Adrenal gland (tissue), 12 donors: ENCODE results near the gene ZSCAN22. TPM values are rescaled to one million over a fixed set of nuclear protein-coding genes. Genes with fewer than 3 reads are reported as not detected.

Source experiments
- DNase-seq, 7 donors: peaks; one replicate each; pipeline ENCODE4 v3.0.0-alpha.2; 2019 to 2020
- H3K27ac ChIP-seq, 5 donors: fragments of 200-600 bp; sonication (generic) in 4 of 5; 1 replicate in 3 of 5; 2 replicates in 2 of 5; pipeline versions ENCODE4 v1.5.1 to v1.8.0; 2016 to 2020; ENCODE audit warnings: mild to moderate bottlenecking in 1 of 5
- H3K27me3 ChIP-seq: fragments of 200-600 bp; 2 replicates; pipeline ENCODE4 v1.8.0; 2021
- H3K36me3 ChIP-seq, 2 donors: fragments of 200-600 bp; replicated peaks in 1 of 2; 1 replicate in 1 of 2; 2 replicates in 1 of 2; pipeline versions ENCODE4 v1.5.1 to v1.8.0; 2018 to 2022
- H3K4me1 ChIP-seq, 2 donors: fragments of 200-600 bp; replicated peaks in 1 of 2; 1 replicate in 1 of 2; 2 replicates in 1 of 2; pipeline versions ENCODE4 v1.5.1 to v1.8.0; 2018 to 2021
- H3K4me3 ChIP-seq, 4 donors: fragments of 200-600 bp; sonication (generic) in 3 of 4; one replicate each; pipeline ENCODE4 v1.5.1; 2016 to 2018
- H3K9me3 ChIP-seq, 3 donors: fragments of 200-600 bp; sonication (generic) in 1 of 3; replicated peaks in 1 of 3; 1 replicate in 2 of 3; 2 replicates in 1 of 3; pipeline versions ENCODE4 v1.5.1 to v1.8.0; 2016 to 2021
- CTCF ChIP-seq, 6 experiments: fragments of 450-650 bp in 4 of 6; fragments of 200-600 bp in 2 of 6; sonication (generic) in 1 of 6; IDR thresholded peaks; 1 replicate in 5 of 6; 2 replicates in 1 of 6; pipeline versions ENCODE4 v1.5.1 to v1.8.0; 2016 to 2021; ENCODE audit warnings: antibody characterized with exemption in 6 of 6, mild to moderate bottlenecking in 2 of 6, moderate library complexity in 1 of 6
- POLR2A ChIP-seq, 2 donors: fragments of 450-650 bp; IDR thresholded peaks; one replicate each; pipeline ENCODE4 v1.6.1; 2017; ENCODE audit warnings: antibody characterized with exemption in 2 of 2, mild to moderate bottlenecking in 2 of 2, moderate library complexity in 1 of 2
- WGBS, 4 donors: extraction: QIAGEN DNeasy Blood & Tissue Kit in 2 of 4; methylation state at CpG; one replicate each; pipeline versions ENCODE4 v1.1.5 to v1.1.7; 2013 to 2017; 5-methylcytosine and 5-hydroxymethylcytosine counted together
- intact Hi-C, 2 donors: fragments of 100-400 bp; cut with DNase I; formaldehyde crosslinking; loops; one replicate each; pipeline versions ENCODE4 v1.14.1 to v1.15.0; 2022 to 2023
- polyA plus RNA-seq, 3 donors: library from polyadenylated mRNA; stranded (reverse); fragments of 200-250 nt in 2 of 3; fragments of 350-450 nt in 1 of 3; fragmentation: Illumina TruSeq in 1 of 3; extraction: RNeasy Lipid Tissue Mini Kit (QIAGEN cat#74804) in 1 of 3; gene quantifications; one replicate each; pipeline ENCODE4 v1.2.3, GENCODE V29; 2013 to 2014
- total RNA-seq, 9 donors: library from RNA; depleted of rRNA in 4 of 9; stranded (reverse); fragments of >200 nt in 4 of 9; fragments of 120-200 nt in 1 of 9; fragmentation: NEBNext Ultra II Directional in 1 of 9; extraction: Animal tissue kit (Norgen Biotek cat#: 25700) in 1 of 9; gene quantifications; one replicate each; pipeline versions ENCODE4 v1.1.0 to v1.2.4, GENCODE V29; 2013 to 2023
- donor health status: healthy with polysubstance abuse.
- donor health status: Bipolar disorder and iron deficiency.
- donor health status: DM: yes; HTN: yes; CAD: no.
- donor health status: DM: no; HTN: no; CAD: no.
- donor health status: DM: no; HTN: no; CAD: no.
- donor health status: DM: yes; HTN: yes; CAD: no.

Gene ZSCAN22
- total and polyA plus RNA-seq, 12 donors: 0.98 to 4.8 (median 3.0) TPM

- no peak for DNase-seq
- H3K36me3 ChIP-seq: no peaks in the 10 kb centered on the region
- 76 to 81% (median 79%) methylated on average over 19 to 23 of the region's 23 CpGs for WGBS, 4 donors
- no peaks in the 10 kb centered on the region for H3K9me3 ChIP-seq
- no peak for TF ChIP-seq CTCF (IDR thresholded peaks at IDR 0.05)
- no peak for TF ChIP-seq POLR2A (IDR thresholded peaks at IDR 0.05)
- no peak overlapping the region for H3K4me3 ChIP-seq
- intact Hi-C loops: no loop called here
- H3K4me1 ChIP-seq: peaks cover 9 to 23% of the 10 kb centered on the region in 2 donors
- H3K27me3 ChIP-seq: peaks cover 36% of the 10 kb centered on the region
- H3K27ac ChIP-seq: no peak overlapping the region
Measured at GRCh38 chr19:58351990-58352755, 25.4 kb downstream of the ZSCAN22 start.

GRCh38 chr19:58352760-58353671 lies 26.2 kb downstream of the ZSCAN22 start, which contains the start of gene A1BG:
Gene A1BG, minus strand, starts transcription at chr19:58353492. Its CDS starts 55 bp downstream, at chr19:58353437.
- intact Hi-C loops: no loop called here
- peaks cover 9 to 23% of the 10 kb centered on the region in 2 donors for H3K4me1 ChIP-seq
- no peaks in the 10 kb centered on the region for H3K9me3 ChIP-seq
- no peak for DNase-seq
- no peaks in the 10 kb centered on the region for H3K36me3 ChIP-seq
- H3K27me3 ChIP-seq: peaks cover 37% of the 10 kb centered on the region
- no peak within 1 kb of the TSS for H3K27ac ChIP-seq
- H3K4me3 ChIP-seq: no peak within 1 kb of the TSS
- no peak for TF ChIP-seq CTCF (IDR thresholded peaks at IDR 0.05)
- WGBS, 4 donors: 56 to 79% (median 77%) methylated on average over 9 to 26 of the region's 26 CpGs

- 83 to 88% (median 84%) methylated on average over 14 to 15 of the region's 15 CpGs for WGBS, 4 donors
- H3K9me3 ChIP-seq: no peaks in the 10 kb centered on the region
- H3K27ac ChIP-seq: no peak overlapping the region
- intact Hi-C loops: no loop called here
- no peak for TF ChIP-seq CTCF (IDR thresholded peaks at IDR 0.05)
- TF ChIP-seq POLR2A (IDR thresholded peaks at IDR 0.05): no peak
- peaks cover 9 to 18% of the 10 kb centered on the region in 2 donors for H3K4me1 ChIP-seq
- H3K36me3 ChIP-seq: no peaks in the 10 kb centered on the region
- no peak overlapping the region for H3K4me3 ChIP-seq
- DNase-seq: no peak
- peaks cover 37% of the 10 kb centered on the region for H3K27me3 ChIP-seq
Measured at GRCh38 chr19:58353717-58354477, 27.1 kb downstream of the ZSCAN22 start.
